Activated CD4-positive, alpha-beta T cell treated with anti-CD3 and anti-CD28 coated beads for 4 hours (primary cell): Measurements from ENCODE around the gene MED13L.

ENCODE experiments used
- DNase-seq, 2 donors: peaks; one replicate each; pipeline ENCODE4 v3.0.0-alpha.2; 2020

Gene MED13L

GRCh38 chr12:115930336-115930735 is 347.2 kb downstream of the MED13L start:
- DNase-seq = no peak

- no peak for DNase-seq
Observed at GRCh38 chr12:115926037-115926670, 351.3 kb downstream of the MED13L start.

- no peak for DNase-seq
Observed at GRCh38 chr12:115923851-115924250, 353.6 kb downstream of the MED13L start.

GRCh38 chr12:115922952-115923564 is 354.4 kb downstream of the MED13L start:
- no peak for DNase-seq

GRCh38 chr12:115920395-115921183 is 356.9 kb downstream of the MED13L start:
- DNase-seq = no peak

GRCh38 chr12:115918763-115919162 is 358.7 kb downstream of the MED13L start:
- no peak for DNase-seq

- peak; percentile 63 to 72 for DNase-seq
Observed at GRCh38 chr12:115916910-115917668, 360.4 kb downstream of the MED13L start.

- no peak for DNase-seq
Observed at GRCh38 chr12:115914122-115914521, 363.4 kb downstream of the MED13L start.

- no peak for DNase-seq
Observed at GRCh38 chr12:115912440-115912839, 365.1 kb downstream of the MED13L start.

- no peak for DNase-seq
Observed at GRCh38 chr12:115911360-115911759, 366.1 kb downstream of the MED13L start.

GRCh38 chr12:115910057-115910456 is 367.4 kb downstream of the MED13L start:
- DNase-seq = no peak
